Glutamatergic neuron (in vitro differentiated cells): ENCODE data around the gene PRF1. TPM values are rescaled to one million over a fixed set of nuclear protein-coding genes. Genes with fewer than 3 reads are reported as not detected.

ENCODE experiments used
- DNase-seq: peaks from one replicate; pipeline ENCODE4 v3.0.0; 2022
- H3K27ac Mint-ChIP-seq: one replicate; pipeline ENCODE4 v1.8.0; 2020; ENCODE audit warnings: mild to moderate bottlenecking, mixed read lengths, inconsistent platforms; ENCODE audit not compliant: unreplicated experiment
- H3K27me3 Mint-ChIP-seq: one replicate; pipeline ENCODE4 v1.8.0; 2020; ENCODE audit warnings: mild to moderate bottlenecking, moderate library complexity, mixed read lengths, inconsistent platforms; ENCODE audit not compliant: unreplicated experiment
- H3K36me3 Mint-ChIP-seq: one replicate; pipeline ENCODE4 v1.8.0; 2020; ENCODE audit warnings: mild to moderate bottlenecking, mixed read lengths, inconsistent platforms; ENCODE audit not compliant: unreplicated experiment
- H3K4me1 Mint-ChIP-seq: one replicate; pipeline ENCODE4 v1.8.0; 2020; ENCODE audit warnings: mild to moderate bottlenecking, low read depth, mixed read lengths, inconsistent platforms; ENCODE audit not compliant: unreplicated experiment
- H3K4me3 Mint-ChIP-seq: one replicate; pipeline ENCODE4 v1.8.0; 2020; ENCODE audit warnings: mild to moderate bottlenecking, mixed read lengths, inconsistent platforms; ENCODE audit not compliant: unreplicated experiment
- H3K9me3 Mint-ChIP-seq: one replicate; pipeline ENCODE4 v1.8.0; 2020; ENCODE audit warnings: mild to moderate bottlenecking, moderate library complexity, mixed read lengths, inconsistent platforms; ENCODE audit not compliant: unreplicated experiment
- CTCF ChIP-seq: fragments of 200-600 bp; sonication (generic); IDR thresholded peaks from one replicate; pipeline ENCODE4 v1.5.0; 2021; ENCODE audit not compliant: partially characterized antibody, unreplicated experiment
- long read RNA-seq: library from polyadenylated mRNA; unstranded; transcript quantifications from one replicate; pipeline ENCODE4 v2.0.0, GENCODE V29; 2020; ENCODE audit not compliant: unreplicated experiment
- total RNA-seq: library from RNA; stranded (reverse); fragmentation: NEBNext Ultra II Directional; extraction: Animal tissue kit (Norgen Biotek cat#: 25700); gene quantifications from one replicate; pipeline ENCODE4 v1.2.1, GENCODE V29; 2021; ENCODE audit not compliant: unreplicated experiment

PRF1 gene
- total RNA-seq, result 2.6 TPM
- long read RNA-seq, partial matches to known transcripts, result 1 of 3 reads
- long read RNA-seq, other reads (novel, unspliced or antisense), result 0 of 3 reads

GRCh38 chr10:70602665-70603448 lies at the start of gene PRF1:
Gene PRF1 (minus strand): TSS chr10:70602741. CDS start chr10:70600902, 1,839 bp downstream.
- Mint-ChIP-seq H3K27me3 (no peaks in the 10 kb centered on the region), H3K4me1 (peaks cover 16% of the 10 kb centered on the region), H3K4me3 (no peak within 1 kb of the TSS), H3K36me3 (peaks cover 4% of the 10 kb centered on the region), H3K27ac (peak within 1 kb of the TSS; percentile 78), H3K9me3 (peaks cover 8% of the 10 kb centered on the region)
- DNase-seq, result no peak
- no peak for TF ChIP-seq CTCF

GRCh38 chr10:70651661-70652060 lies 49.1 kb upstream of the PRF1 start:
- no peak for DNase-seq
- peaks cover 11% of the 10 kb centered on the region for H3K27me3 Mint-ChIP-seq
- no peak for TF ChIP-seq CTCF

GRCh38 chr10:70650718-70651117 lies 48.2 kb upstream of the PRF1 start:
- no peak overlapping the region for H3K27ac Mint-ChIP-seq
- H3K4me3 Mint-ChIP-seq, result no peak overlapping the region
- H3K36me3 Mint-ChIP-seq, result peaks cover 23% of the 10 kb centered on the region
- no peak for DNase-seq
- no peak for TF ChIP-seq CTCF
- peaks cover 2% of the 10 kb centered on the region for H3K4me1 Mint-ChIP-seq
- peaks cover 11% of the 10 kb centered on the region for H3K27me3 Mint-ChIP-seq
- peaks cover 7% of the 10 kb centered on the region for H3K9me3 Mint-ChIP-seq

More at GRCh38 chr10:70651661-70652060, 49.1 kb upstream of the PRF1 start:
- H3K4me1 Mint-ChIP-seq, result peaks cover 2% of the 10 kb centered on the region
- peaks cover 7% of the 10 kb centered on the region for H3K9me3 Mint-ChIP-seq
- no peak overlapping the region for H3K4me3 Mint-ChIP-seq
- no peak overlapping the region for H3K27ac Mint-ChIP-seq
- peaks cover 23% of the 10 kb centered on the region for H3K36me3 Mint-ChIP-seq

GRCh38 chr10:70650104-70650503 lies 47.6 kb upstream of the PRF1 start:
- no peak overlapping the region for H3K27ac Mint-ChIP-seq
- H3K9me3 Mint-ChIP-seq, result peaks cover 7% of the 10 kb centered on the region
- no peak overlapping the region for H3K4me3 Mint-ChIP-seq
- DNase-seq, result no peak
- peaks cover 2% of the 10 kb centered on the region for H3K4me1 Mint-ChIP-seq
- no peak for TF ChIP-seq CTCF
- H3K36me3 Mint-ChIP-seq, result peaks cover 23% of the 10 kb centered on the region
- H3K27me3 Mint-ChIP-seq, result peaks cover 11% of the 10 kb centered on the region

- H3K9me3 Mint-ChIP-seq, result peaks cover 7% of the 10 kb centered on the region
- no peak overlapping the region for H3K4me3 Mint-ChIP-seq
- H3K27ac Mint-ChIP-seq, result no peak overlapping the region
- no peak for TF ChIP-seq CTCF
- peaks cover 2% of the 10 kb centered on the region for H3K4me1 Mint-ChIP-seq
- DNase-seq, result no peak
- peaks cover 9% of the 10 kb centered on the region for H3K27me3 Mint-ChIP-seq
- H3K36me3 Mint-ChIP-seq, result peaks cover 23% of the 10 kb centered on the region
Observed at GRCh38 chr10:70649526-70649925, 47.0 kb upstream of the PRF1 start.
